ENCODE results near the gene TMEM163.

DNA sequence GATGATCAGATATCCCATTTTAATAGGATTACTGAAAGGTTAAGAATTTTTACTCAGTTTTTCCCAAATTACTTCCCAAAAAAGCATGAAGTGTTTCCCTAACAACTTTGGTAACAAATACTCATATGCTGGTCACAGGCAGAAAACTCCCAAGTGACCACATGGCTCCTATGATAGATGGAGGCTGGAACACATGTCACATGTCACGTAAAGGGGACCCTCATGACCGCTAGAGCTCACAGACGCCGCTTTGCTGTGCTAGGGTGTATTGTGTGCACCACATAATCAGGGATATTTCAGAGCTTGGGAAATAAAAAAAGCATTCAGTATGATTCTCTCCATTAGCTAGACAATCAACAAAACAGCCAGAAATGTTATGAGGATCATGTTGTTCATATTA is 228.2 kb downstream of the TMEM163 start:
- TF ChIP-seq, protein P1, sequence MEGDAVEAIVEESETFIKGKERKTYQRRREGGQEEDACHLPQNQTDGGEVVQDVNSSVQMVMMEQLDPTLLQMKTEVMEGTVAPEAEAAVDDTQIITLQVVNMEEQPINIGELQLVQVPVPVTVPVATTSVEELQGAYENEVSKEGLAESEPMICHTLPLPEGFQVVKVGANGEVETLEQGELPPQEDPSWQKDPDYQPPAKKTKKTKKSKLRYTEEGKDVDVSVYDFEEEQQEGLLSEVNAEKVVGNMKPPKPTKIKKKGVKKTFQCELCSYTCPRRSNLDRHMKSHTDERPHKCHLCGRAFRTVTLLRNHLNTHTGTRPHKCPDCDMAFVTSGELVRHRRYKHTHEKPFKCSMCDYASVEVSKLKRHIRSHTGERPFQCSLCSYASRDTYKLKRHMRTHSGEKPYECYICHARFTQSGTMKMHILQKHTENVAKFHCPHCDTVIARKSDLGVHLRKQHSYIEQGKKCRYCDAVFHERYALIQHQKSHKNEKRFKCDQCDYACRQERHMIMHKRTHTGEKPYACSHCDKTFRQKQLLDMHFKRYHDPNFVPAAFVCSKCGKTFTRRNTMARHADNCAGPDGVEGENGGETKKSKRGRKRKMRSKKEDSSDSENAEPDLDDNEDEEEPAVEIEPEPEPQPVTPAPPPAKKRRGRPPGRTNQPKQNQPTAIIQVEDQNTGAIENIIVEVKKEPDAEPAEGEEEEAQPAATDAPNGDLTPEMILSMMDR (IDR thresholded peaks at IDR 0.05), result no peak
- TF ChIP-seq POLR2AphosphoS5 (IDR thresholded peaks at IDR 0.05), result no peak
- no peak for TF ChIP-seq EP300 (IDR thresholded peaks at IDR 0.05)
